HG02610 (cell line): ENCODE data around the gene SPTY2D1.
"Not testable (repeated sequence)": the region's sequence is repeated elsewhere in the genome, so short reads cannot be mapped to it uniquely, and the experiment has no call there.

ENCODE experiments used
- ATAC-seq: cut with Tn5 transposase; IDR thresholded peaks from one replicate; pipeline ENCODE4 v1.9.1; 2021; ENCODE audit warnings: mild to moderate bottlenecking, moderate library complexity; ENCODE audit not compliant: unreplicated experiment

Gene SPTY2D1

DNA sequence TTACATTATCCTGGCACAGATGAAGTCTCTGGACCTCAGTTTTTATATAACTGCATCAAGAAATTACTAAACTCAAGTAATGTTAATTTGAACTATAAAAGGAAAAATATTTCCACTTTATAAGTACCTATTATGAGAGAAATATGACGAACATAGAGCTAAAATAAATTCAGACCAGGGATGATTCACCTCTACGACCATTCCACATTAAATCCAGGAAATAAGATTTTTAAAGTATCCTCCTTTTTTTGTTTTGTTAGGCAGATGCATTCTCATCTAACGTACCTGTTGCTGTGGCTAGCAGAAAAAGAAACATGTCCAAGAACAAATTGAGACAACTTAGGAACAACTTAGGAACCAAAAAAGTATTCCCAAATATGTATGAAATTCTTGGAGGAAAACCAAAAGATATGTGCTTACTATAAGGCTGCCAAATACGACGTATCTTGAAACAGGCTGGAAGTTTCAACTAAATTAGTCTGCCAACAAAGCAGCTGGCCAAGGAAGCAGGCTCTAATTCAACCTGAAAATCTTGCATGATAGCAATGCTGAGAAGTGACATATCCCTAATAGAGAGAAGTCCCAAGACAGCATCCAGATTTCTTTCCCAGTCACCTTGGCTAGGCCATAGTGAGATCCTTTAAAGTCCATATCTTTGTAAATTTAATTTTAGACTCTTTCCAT lies 15.7 kb downstream of the SPTY2D1 start:
- no peak for ATAC-seq

DNA sequence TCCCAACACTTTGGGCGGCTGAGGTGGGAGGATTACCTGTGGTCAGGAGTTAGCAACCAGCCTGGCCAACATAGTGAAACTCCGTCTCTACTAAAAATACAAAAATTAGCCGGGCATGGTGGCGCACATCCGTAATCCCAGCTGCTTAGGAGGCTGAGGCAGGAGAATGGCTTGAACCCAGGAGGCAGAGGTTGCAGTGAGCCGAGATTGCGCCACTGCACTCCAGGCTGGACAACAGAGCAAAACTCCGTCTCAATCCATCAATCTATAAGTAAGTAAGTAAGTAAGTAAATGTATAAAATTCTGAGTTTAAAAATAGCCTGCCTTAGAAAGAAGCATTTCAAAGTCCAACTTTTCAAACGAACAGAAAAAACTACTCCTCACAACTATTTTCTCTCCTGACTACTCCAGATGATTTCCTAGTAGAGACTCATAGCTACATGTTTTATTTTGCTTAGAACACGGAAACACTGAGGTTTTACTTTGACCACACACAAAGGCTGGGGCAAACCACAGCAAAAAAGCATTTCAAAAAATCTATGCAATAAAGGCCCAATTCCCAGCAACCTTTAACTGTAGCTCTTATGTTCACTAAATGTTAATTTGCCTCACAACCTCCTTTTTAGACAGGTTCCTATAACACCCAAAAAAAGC lies 16.3 kb downstream of the SPTY2D1 start:
- no peak for ATAC-seq

DNA sequence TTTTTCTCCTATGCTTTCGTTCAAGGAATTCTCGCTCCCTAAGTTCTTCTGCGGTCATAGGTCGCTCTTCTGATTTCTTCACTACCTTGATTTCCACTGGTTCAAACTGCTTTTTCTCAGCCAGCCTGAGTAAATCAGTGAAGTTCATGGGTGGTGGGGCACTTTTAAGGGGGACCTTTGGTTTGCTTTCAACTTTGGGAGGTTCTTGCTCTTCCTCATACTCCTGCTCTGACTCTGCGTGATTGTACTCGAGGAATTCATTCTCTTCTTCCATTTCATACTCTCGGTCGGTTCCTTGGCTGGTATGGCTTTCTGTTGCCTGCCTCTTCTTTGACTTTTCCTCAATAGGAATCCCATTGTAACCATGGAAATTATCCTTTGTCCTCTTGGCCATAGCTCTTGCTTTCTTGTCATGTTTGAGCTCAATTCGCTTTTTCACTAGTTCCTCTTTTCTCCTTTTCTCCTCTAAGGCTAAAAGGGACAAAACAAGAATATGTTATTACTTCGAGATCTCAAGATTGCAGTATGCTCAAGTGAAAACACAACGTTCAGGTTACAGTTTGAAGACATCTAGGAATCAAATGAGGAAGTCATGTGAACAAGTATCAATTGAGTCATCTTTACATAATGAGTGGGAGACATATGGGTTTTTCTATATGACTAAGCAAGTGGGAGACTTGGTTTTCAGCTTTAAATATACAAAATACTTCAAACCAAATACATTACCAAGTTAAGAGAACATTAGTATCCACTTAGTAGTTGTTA lies 18.3 kb downstream of the SPTY2D1 start:
- peak; percentile 92 for ATAC-seq

DNA sequence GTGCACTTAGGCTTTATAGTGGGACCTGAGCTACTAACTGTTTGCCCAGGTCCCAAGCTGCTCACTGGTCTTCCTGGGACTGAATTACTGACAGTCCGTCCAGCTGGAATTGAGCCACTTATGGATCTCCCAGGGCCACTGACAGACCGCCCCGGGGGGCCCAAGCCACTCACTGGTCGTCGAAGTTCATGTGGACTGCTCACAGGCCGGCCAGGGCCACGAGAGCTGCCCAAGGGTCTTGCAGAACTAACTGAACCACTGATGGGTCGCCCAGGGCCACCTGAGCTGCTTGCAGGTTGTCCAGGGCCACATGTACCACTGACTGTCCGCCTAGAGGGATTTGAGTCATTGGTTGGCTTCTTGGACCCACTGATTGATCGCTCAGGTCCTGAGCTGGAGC lies 19.5 kb downstream of the SPTY2D1 start:
- ATAC-seq = no peak

DNA sequence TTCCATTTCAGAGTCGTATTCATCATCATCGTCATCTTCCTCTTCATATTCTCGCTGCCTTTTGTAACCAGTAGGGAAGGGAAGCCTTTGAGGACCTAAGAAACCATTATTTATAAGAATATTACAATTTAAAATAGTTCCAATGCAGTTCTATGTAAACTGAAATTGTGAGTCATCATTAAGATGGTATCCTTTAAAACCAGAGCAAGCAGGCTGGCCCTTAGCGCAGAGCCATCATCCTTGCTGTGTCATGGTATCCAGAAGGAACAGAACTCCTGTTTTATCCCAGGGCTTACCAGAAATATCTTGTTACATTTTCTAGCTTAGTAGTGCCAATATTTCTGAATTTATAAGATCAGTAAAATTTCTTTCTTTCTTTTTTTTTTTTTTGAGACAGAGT lies 21.7 kb downstream of the SPTY2D1 start:
- no peak for ATAC-seq

DNA sequence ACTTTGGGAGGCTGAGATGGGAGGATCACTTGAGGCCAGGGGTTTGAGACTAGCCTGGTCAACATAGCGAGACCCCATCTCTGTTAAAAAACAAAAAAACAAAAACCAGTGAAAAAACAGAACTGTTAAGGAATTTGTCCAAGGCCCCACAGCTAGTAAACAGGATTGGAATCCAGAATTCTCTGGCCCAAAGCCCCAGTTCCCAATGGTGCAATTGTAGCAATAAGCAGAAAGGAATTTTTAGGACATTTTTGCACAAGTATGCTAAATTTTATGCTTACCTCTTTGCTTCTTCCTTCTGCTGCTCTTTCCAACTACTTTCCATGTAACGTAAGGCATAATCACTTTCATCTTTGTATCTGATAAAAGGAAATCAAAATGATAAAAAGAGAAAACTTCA lies 22.9 kb downstream of the SPTY2D1 start:
- ATAC-seq = no peak

DNA sequence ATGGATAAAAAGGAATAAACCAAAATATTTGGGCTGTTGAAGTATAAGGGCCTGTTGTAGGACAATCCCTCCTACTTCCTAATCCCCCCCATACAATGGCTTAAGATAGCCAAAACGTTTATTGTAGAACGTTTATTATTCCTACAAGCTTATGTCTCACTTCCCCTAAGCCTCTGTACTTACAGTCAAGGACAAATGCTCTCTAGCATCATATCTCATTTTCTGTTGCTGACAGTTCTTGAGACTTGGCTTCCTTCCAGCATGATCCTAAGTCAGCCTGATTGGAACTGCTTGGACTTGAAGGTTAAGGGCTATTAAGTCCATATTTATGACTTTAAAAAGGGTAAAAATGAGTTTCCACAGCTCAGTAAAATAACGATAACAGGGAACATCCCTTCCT lies 25.8 kb downstream of the SPTY2D1 start:
- no peak for ATAC-seq

DNA sequence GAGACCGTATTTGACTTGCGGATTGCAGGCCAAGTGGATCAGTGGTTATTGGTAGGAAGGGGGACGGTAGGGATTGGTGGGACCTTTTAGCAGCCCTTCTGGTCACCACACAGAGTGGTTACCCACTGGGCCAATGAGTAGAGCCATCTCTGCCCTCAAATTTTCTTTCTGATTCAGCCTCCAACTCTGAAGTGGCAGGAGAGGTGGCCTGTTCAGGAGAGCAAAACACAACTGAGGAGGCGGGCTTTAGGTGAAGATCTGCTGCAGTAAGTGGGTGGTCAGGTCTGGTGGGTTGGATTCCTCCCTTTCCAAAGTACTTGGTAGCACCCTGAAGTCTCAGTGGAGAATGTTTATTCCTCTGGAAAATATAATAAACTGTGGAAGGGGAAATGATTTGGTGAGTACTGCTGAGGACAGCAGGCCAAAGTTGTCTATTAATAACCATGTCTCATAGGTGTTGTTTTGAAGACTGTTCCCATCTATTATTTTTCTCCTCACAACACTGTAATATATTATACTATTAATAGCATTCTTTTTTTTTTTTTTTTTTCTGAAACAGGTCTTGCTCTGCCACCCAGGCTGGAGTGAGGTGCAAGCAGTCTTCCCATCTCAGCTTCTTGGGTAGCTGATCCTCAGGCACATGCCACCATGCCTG lies 33.1 kb downstream of the SPTY2D1 start:
- ATAC-seq = no peak

DNA sequence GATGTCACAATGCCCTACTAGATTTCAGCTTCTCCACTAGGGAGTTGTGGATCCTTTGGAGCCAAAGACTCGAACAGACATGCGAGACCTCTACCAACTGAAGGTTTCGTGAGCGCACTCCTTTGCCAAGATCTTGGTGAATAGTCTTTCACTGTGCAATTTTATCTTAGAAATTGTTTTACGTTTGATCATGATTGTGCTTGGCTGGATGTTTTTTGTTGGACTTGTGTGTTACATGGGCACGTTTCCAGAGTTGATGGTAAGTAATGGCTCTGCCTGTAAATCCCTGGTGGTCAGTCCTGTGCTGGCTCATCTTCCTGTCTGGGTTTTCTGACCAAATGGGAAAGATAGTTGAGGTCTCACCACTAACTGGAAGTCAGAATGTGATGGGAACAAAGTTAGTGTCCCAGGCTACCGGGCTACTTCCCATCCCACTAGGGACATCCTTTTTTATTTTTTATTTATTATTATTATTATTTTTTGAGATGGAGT lies 34.4 kb downstream of the SPTY2D1 start, which contains the start of gene MISFA:
TSS of gene MISFA (plus strand) at position 51 of the 492 bp plus-strand sequence. CDS start at position 191, 140 bp downstream.
- no peak for ATAC-seq

DNA sequence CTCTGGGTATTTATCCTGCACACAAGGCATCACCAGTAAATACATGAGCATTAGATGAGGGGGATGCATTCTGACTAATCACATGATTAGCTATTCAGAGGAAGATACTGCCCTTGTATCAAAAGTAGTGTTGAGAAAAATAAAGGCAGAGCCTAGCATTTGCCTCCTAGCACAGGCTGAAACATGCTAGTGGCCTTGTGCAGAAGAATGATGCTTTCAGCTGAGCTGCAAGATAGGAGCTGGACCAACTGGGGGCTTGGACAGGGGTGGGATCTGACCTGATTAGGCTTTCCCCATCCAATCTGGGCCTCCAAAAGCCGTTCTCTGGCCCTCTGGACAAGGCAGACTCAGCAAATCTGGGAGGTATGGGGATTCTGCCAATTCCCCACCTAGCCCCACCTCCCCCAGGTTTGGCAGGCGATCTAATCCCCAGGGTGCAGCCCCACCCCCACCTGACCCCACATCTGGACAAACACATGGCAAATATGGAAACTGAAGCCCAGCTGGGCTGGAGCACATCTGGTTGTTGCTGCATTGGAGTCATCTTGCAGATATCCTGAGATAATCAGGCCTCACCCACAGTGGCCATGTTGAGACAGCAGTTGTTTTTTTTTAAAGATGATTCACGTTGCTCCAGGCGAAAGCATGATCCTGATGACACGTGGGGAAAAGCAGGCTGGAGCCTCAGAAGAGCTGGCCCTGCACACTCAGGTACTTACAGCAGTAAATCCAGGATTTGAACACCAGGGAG lies 39.0 kb downstream of the SPTY2D1 start:
- no peak for ATAC-seq

DNA sequence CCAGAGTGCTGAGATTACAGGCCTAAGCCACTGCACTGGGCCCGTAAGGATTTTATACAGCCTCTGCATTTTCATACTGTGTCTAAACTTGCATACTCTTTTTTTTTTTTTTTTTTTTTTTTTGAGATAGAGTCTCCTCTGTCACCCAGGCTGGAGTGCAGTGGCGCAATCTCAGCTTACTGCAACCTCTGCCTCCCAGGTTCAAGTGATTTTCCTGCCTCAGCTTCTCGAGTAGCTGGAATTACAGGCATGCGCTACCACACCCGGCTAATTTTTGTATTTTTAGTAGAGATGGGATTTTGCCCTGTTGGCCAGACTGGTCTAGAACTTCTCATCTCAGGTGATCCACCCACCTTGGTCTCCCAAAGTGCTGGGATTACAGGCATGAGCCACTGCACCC lies 40.1 kb downstream of the SPTY2D1 start:
- not testable (repeated sequence) for ATAC-seq

DNA sequence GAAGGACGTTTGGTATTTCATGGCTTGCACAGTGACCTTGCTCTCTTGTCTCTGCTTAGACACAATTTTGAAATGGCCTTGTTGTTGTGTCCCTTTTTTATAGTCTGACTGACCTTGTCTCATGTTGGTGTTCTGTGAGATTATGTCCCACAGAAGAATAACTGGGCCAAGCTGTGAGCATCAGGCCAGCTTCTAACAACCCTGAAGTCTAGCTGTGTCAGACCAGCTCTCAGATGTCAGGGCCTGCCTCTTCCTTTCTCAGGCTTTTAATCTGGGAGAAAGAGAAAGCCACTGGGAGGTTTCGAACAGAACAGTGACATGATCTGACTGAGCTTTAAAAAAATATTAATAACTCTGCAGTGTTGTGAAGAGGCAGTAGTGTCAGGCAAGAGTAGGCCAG lies 43.6 kb downstream of the SPTY2D1 start:
- ATAC-seq = no peak

DNA sequence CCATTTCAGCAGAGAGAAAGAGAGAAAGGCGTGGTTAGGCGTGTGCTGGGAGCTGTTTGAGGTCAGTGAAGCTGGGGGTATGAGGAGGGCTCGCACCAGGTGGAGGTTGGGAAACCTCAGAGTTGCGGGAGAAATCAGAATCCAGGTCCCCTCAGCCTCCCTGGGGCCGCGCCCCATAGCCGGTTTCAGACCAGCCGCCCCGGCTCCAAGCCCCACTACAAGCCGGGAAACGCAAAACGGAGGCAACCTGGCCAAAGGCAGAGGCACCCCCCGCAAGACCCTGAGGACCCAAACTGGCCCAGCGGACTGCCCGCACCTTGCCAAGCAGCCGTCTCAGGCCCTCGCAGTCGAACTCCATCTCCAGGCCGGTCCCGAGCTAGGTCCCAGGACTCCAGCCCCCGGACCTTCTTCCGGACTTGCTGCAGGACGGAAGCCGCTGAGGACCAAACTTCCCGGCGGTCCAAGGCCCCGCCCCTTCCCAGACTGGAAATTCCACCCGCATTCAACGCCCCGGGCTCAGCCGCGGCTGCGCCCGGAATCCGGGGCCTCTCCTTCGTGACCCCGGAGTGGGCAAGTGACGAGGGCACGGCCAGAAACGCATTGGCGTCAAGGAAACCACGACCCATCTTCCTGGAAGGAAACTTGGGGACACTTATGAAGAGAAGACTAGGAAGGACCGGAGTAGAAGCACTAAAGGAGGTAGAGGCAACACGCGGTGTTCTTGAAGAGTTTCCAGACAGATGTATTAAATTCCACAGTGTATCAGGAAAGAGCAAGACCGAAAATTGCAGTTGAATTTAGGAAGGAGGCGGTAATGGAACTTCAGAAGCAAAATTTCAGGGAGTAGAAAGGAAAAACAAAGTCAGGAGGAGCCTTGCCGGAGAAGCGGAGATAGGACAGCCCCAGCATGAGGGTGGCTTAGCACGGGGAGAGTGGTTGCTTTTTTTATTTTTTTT lies 45.6 kb downstream of the SPTY2D1 start, which contains the start of gene UEVLD:
TSS of gene UEVLD (minus strand) at position 438 of the 956 bp plus-strand sequence. CDS start at position 358, 80 bp downstream.
- ATAC-seq = peak; percentile 70

DNA sequence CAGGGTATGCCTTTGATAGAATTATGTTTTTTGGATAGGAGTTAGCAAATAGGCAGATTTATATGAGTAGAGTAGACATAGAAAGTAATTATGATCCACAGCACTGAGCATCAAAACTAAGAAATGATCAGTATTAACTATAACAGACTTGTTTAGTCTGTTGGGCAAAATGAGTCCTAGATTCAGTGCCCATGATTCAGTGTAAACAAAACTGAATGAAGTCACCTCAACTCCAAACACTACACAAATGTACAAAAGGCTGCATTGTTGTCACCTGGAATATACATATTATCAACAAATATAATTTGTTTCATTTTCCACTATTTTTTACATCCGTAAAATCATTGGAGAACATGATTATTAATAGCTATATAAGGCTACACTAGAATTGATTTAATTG lies 52.3 kb downstream of the SPTY2D1 start:
- no peak for ATAC-seq

DNA sequence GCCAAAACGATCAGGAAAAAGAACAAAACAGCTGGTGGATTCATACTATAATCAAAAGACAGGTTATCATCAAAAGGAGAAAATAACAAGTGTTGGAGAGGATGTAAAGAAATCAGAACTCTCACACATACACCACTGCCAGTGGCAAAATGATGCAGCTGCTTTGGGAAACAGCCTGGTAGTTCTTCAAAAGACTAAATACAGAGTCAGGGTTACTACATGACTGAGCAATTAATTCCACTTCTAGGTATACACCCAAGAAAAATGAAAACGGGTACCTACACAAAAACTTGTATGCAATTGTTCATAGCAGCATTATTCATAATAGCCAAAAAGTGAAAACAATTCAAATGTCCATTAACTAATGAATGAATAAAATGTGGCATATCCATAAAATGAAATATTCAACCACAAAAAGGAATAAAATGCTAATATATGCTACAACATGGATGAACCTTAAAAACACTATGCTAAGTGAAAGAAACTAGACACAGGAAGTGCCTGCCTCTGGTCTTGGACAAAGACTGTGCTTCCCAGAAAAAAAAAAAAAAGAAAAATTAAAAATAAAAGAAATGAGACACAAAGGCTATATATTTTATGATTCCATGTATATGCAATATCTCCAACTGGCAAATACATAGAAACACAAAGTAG lies 53.9 kb downstream of the SPTY2D1 start:
- ATAC-seq = no peak

DNA sequence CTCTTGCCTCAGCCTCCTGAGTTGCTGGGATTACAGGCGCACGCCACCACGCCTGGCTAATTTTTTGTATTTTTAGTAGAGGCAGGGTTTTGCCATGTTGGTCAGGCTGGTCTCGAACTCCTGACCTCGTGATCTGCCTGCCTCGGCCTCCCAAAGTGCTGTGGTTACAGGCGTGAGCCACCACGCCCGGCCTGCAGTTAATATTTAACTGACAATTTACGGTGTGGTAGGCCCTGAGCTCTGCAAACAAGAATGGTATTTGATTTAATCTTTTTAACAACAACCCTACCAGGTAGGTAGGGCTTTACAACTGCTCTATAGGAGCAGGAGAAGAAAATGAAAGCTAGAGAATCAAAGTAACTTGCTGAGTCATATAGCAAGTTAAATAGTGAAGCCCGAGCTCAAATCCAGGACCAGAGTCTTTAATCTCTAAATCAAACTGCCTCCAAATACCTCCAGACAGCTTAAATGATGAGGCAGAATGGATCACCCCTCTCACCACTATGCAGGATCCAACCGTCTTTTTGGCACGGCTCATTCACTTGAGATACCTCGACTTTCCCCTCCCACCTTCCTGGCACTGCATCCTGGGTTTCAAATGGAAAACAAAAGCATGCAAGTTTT lies 55.1 kb downstream of the SPTY2D1 start:
- peak; percentile 88 for ATAC-seq

DNA sequence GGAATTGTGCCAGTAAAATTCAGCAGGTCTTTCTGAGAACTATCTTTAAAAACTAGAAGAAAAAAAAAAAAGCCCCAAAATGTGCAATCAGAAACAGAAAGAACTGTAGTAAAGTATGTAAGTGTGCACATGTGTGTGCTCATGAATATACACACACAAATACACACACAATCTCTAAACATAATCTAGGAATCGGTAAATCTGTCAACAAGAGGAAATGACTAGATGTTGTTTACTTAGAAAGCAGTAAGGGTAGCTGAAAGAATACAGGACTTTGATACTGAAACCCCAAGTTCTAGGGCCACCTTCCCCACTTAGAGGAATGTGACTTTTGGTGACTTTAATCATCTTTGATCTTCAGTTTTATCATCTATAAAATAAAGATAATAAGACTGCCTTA lies 58.8 kb downstream of the SPTY2D1 start:
- no peak for ATAC-seq

DNA sequence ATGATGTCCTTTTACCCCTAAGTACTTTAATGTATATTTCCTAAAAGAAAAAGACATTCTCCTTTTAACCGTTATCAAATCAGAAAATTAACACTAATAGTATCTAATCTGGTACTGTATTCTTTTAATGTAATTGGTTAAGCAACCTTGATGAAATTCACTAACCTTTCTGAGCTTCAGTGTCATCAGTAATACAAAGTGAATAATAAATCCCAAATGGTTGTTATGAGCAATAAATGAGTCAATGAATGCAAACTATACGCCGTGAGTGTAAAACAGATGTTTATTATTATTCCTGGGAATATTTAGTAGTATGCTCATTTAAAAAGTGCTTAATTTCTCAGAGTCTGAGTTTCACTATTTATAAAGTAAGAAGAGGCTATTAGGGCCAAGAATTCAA lies 67.1 kb downstream of the SPTY2D1 start:
- no peak for ATAC-seq
